A673 (cell line): ENCODE data around the gene RHOC.

ENCODE experiments used
- CTCF ChIP-seq: fragments of 300-800, 200-600 bp; sonication (generic); conservative IDR thresholded peaks from 2 replicates; pipeline ENCODE4 v1.5.1; 2017; ENCODE audit warnings: low read depth, mild to moderate bottlenecking, antibody characterized with exemption, low read length, moderate library complexity, mixed read lengths
- EZH2 ChIP-seq: fragments of 200-600 bp; sonication (generic); IDR thresholded peaks from 2 replicates; pipeline ENCODE4 v1.6.1; 2017; ENCODE audit warnings: borderline replicate concordance, low read depth, mild to moderate bottlenecking, mixed read lengths, antibody characterized with exemption, low read length; ENCODE audit not compliant: poor library complexity, severe bottlenecking

DNA sequence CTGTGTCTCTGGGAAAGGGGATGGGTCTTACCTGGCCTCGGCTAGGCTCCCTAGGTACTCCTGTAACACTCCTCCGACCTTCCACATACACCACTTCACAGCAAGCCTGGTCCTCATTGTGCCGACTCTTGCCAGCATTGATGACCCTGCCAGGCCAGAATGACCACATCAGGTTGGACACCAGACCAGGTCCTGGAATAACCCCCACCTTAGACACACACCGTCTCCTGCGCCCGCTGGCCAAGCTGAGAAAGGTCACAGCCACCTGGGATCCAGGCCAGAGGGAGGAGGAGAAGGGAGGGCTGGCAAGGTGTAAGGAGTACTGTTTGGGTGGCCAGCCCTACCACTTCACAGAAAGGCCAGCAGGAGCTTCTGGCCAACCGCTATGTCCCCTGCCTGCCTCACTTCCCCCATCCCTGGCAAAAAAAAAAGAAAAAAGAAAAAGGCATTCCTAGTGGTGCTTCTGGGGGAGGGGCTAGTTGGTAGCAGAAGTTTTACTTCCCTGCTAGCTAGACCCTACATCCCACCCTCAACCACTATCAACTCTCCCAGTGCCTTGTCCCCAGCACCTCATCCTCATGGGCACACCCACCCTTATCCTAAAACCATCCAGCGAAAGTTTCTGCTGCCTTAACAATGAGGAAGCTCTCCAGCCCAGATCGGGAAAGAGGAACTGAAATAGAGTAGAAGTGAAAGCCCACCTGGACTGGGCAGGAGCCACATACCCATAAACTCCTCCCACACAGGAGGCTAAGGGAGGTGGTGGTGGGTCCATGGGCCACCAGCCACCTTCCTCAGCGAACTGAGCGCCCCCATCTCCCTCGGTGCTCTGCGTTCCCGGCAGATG, 6.8 kb upstream of the RHOC start:
- no peak for TF ChIP-seq EZH2
- TF ChIP-seq CTCF = no peak
